Embryonic facial prominence (tissue), 1 donor: ENCODE measurements around the gene EFHD1.
"Not testable (repeated sequence)": the region's sequence is repeated elsewhere in the genome, so short reads cannot be mapped to it uniquely, and the experiment has no call there.

ENCODE experiments used
- DNase-seq: peaks from one replicate; pipeline ENCODE4 v3.0.0-alpha.2; 2016; ENCODE audit errors: extremely low spot score

The EFHD1 gene

GRCh38 chr2:232621186-232621585 lies 12.2 kb upstream of the EFHD1 start:
- DNase-seq, result no peak

DNA sequence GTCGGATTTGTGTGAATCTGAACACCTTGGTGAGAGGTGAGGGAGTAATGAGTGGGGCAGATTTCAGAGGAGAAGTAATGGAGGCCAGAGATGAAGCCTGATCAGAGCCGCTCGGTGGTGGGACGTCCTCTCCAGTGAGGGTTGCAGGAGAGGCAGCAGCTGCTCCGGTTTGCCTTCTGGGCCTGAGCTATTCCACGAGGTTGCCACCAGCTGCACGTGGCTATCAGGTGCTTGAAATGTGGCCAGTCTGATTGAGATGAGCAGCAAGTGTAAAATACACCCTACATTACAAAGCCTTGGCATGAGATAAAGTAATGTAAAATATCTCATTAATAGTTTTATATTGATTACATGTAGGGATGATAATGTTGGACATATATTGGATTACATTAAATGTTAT lies 10.8 kb upstream of the EFHD1 start:
- no peak for DNase-seq

DNA sequence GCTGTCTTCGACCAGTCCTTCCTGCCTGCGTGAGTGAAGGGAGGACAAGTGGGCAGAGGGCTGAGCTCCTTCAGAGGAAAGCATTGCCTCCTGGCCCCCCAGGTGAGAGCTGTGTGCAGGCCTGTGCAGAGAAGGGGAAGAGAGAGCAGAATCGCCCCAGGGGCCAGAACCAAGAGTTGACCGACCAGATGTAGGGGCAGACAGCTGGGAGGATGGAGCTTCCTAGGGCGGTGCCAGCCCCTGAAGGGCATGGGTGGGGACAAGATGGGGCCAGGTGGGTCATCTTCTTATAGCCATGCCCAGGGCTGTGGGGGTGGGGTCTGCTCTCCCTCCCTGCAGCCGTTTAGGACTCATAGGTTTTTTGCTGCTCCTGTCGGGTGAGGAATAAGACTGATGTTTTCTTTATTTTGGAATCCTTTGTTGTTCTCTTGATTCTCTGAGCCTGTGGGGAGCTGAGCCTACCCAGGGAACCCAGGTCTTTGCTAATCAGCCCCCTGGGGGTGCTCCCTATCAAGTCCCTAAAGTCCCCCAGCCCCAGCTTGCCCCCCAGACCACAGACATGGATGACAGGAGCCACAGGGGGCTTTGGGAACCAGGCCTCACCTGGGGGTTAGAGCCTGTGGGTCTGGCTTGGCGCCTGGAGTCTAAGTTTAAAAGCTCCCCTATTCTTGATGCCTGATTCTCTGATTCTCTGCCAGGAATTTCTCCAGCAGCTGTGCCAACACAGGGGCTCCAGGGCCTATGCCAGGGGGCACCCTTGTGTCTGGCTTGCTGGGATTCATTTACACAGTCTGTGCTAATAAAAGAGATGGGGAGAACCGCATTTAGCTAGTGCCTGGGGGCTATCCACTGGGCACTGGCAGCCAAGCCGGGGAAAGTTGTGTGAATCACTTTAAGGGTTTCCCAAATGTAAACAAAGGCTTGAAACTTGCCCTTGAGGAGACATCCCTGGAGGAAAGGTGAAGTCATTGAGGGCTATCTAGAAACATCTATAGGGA lies 9.3 kb upstream of the EFHD1 start:
- no peak for DNase-seq

DNA sequence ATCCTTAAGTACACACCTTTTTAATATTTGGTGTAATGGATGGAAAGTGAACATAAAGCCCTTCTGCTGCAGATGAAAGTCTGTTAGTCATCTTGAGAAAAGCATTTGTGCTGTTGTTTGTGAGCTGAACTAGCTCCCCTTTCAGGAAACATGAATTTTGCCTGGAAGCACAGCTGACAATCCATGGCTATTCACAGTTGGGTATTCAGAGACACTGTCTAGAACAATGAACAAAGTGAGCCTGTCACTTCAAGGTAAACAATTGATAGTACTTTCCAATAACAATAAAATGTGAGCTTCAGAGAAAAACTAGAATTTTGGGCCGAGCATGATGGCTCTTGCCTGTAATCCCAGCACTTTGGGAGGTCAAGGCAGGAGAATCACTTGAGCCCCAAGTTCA lies 6.8 kb upstream of the EFHD1 start:
- no peak for DNase-seq

DNA sequence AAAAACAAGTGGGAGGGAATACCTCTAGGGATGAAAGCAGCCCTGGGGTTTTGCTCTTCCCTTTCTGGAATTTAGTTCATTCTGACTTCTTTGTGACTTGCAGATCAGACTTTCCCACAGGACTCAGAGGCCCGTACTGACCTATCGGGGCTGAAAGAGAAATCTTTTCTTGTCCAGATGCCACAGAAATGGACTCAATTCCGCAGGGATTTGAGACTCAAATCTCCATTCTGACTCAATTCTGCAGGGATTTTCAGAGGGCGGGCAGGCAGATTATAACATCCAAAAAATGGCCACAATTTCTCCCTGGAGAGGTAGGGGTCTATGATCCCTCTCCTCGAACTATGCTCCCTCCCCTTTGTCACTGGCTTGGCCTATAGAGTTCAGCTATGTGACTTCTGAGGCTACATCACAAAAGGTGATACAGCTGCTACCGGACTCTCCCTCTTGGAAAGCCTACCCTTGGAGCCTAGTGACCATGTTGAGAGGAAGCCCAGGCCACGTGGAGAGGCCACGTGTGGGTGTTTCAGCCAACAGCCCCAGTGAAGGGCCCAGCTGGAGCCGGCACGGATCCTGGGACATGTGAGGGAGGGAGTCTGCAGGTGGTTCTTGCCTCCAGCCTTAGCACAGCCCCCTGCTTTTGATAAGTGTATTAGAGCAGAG lies 4.8 kb upstream of the EFHD1 start:
- DNase-seq, result no peak

GRCh38 chr2:232629129-232629475 lies 4.3 kb upstream of the EFHD1 start:
- no peak for DNase-seq

DNA sequence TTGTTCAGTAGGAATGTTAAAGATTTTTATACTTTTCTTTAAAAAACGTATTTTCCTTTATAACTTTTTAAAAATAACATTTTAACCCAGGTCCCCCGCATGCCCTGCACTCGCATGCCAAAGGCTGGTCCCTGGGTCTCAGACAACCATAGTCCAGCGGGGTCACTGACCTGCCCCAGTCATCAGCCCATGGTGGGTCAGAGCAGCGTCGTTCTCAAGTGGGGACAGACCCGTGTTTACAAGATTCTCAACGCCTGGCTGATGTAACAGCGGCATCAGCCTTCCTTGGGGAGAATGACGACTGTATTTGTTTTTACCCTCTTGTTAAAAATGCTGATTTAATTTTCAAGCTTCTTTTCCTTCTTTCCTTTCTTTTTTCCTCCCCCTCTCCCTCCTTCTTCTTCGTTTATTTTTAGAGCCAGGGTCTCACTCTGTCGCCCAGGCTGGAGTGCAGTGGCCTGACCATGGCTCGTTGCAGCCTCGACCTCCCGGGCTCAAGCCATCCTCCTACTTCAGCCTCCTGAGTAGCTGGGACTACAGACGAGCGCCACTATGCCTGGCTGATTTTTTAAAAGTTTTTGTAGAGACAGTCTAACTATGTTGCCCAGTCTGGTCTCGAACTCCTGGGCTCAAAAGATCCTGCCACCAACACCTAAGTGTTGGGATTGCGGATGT lies 1.0 kb upstream of the EFHD1 start:
- DNase-seq, result no peak

GRCh38 chr2:232632904-232633412 lies 446 bp upstream of the EFHD1 start:
- DNase-seq, result no peak

GRCh38 chr2:232634206-232635150 lies 1.1 kb downstream of the EFHD1 start:
- no peak for DNase-seq

DNA sequence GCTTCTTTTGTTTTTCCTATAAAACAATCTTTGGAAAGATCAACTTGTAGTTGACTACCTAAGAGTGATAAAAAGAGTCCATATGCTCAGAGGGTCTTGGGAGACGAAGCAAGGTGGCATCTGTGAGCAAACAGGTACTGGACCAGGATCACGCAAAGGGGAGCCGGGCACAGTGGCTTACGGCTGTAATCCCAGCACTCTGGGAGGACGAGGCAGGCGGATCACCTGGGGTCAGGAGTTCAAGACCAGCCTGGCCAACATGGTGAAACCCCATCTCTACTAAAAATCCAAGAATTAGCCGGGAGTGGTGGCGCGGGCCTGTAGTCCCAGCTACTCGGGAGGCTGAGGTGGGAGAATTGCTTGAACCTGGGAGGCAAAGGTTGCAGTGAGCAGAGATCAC lies 2.0 kb downstream of the EFHD1 start:
- DNase-seq, result not testable (repeated sequence)

DNA sequence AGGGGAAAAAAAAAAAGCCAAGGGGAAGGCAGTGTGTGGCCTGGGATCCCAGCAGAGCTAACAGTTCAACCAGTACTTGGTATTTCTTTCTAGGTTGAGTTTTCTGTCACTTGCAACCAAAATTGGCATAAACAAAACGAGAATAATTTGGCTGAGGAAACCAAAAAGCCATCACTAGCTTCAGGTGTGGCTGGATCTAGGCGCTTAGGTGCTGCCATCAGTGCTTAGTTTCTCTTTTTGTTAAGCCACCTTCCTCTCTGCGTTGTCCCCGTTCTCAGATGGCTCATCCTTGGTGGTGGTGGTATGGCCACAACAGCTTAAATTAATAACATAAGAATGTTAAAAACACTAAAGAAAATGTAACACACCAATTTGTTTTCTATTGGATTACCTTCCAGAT lies 2.4 kb downstream of the EFHD1 start:
- DNase-seq, result no peak

GRCh38 chr2:232636788-232637420 lies 3.5 kb downstream of the EFHD1 start:
- DNase-seq, result no peak

DNA sequence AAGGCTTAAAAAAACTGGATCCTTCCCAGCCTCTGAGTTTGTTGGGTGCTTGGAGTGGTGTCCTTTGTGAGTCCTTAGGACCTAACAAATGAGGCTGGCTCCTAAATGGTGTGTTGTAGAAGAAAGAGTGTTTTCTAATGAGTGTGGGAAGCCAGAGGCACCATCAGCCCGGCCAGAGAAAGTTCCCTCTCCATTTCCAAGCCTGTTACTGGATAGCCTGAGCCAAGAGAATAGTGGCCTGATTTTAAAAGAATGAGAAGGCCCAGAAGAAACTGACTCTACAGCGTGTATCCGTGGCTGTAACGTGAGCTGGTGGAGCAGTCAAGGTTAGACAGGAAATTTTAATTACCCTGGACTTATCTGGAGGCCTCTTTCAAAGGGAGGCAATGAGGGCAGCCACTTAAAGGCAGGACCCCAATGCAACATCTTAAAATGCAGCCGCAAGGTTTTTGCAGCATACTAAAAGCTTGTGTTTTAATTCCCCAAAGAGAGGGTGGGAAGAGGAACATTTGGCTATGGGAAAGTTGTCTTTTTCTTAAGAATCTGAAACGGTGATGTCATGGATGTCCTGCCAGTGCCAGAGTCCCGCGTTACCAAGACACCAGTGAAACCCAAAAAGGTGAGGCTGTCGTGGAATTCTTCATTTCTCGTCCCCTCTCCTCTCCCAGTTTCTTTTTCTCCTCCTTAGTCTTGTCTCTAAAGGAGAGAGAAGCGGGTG lies 4.6 kb downstream of the EFHD1 start:
- no peak for DNase-seq

DNA sequence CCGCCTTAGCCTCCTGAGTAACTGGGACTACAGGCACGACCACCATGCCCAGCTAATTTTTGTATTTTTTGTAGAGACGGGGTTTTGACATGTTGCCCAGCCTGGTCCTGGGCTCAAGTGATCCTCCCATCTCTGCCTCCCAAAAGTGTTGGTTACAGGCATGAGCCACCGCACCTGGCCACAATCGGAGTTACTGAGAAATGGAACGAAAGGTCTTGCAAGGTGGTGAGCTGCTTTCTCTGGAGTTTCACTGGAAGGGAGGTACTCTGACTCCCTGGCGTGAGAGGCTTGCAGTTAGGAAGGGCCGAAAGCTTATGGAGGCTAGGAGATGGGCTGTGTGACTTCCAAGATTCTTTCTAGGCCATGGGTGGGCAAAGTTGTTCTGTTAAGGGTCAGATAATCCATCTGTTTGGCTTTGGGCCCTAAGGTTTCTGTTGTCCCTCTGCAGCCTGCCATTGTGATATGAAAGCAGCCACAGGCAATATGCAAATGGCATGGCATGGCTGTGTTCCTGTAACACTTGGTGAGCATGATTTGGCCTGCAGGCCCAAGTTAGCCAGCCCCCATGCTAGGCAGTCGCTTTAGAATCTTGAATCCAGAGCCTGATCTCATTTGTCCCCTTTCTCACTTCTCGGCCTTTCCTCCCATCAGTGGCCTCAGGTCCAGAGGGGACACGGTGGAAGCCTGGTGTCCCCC lies 7.9 kb downstream of the EFHD1 start:
- DNase-seq, result no peak

- no peak for DNase-seq
Measured at GRCh38 chr2:232643147-232643425, 9.7 kb downstream of the EFHD1 start.

- DNase-seq, result no peak
Measured at GRCh38 chr2:232643813-232644347, 10.5 kb downstream of the EFHD1 start.

- DNase-seq, result no peak
Measured at GRCh38 chr2:232645061-232645460, 11.7 kb downstream of the EFHD1 start.

GRCh38 chr2:232646726-232647125 lies 13.3 kb downstream of the EFHD1 start:
- DNase-seq, result no peak

DNA sequence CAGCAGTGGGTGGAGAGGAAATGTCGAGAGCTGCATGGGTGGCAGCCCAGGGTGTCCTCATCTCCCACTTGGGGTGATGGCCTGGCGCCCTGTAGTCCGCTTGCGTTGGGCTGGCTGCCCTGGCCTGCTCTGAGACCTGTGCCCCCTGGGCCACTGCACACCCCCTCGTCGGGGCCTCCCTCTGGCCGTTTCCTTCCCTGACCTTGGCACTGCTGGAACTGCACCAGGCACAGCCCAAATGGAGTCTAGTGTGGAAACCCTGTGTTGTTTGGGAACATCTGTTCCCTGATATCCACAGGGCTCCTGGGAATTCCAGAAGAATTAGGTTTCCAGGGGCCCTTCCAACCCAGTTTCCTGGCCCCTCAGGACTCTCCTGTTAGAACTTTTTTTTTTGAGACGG lies 13.9 kb downstream of the EFHD1 start:
- DNase-seq, result no peak
